ENCODE results near the gene TIMM10.

Gene TIMM10

DNA sequence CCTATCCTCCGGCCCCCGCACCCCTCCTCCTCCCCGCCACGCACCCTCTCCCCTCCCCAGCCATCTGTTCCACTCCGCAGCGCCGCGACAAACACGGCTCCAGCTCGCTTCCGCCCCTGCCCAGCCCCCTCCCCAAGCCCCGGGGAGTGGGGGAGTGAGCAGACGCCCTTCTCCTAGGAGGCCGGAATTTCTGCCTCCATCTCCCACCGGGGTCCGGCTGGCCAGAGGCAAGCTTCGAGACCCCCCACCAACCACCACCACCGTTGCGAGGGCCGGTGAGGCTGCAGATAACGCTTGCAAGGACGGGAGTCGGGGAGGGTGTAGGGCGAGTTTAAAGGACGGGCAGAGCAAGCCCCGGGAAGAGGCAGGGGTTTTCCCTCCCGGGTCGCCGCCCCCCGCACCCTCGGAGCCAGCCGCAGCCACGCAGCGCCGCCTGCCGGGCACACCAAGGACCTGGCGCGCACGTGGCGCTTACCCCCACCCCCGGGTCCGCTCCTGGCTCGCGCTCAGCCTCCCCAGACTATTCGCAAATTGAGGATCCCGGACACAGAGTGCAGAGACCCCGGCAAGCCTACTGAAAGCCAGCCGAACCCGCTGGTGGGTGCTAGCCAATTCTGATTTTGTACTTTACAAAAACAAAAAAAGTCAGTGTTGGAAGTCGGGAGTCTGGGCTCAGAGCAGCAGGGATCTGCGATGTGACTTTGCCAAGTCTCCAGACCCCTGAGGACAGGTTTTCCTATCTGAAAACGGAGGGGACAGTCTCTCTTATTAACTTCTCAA lies 47.6 kb downstream of the TIMM10 start:
- peak in 1 of 2 donors; percentile 43 for DNase-seq

DNA sequence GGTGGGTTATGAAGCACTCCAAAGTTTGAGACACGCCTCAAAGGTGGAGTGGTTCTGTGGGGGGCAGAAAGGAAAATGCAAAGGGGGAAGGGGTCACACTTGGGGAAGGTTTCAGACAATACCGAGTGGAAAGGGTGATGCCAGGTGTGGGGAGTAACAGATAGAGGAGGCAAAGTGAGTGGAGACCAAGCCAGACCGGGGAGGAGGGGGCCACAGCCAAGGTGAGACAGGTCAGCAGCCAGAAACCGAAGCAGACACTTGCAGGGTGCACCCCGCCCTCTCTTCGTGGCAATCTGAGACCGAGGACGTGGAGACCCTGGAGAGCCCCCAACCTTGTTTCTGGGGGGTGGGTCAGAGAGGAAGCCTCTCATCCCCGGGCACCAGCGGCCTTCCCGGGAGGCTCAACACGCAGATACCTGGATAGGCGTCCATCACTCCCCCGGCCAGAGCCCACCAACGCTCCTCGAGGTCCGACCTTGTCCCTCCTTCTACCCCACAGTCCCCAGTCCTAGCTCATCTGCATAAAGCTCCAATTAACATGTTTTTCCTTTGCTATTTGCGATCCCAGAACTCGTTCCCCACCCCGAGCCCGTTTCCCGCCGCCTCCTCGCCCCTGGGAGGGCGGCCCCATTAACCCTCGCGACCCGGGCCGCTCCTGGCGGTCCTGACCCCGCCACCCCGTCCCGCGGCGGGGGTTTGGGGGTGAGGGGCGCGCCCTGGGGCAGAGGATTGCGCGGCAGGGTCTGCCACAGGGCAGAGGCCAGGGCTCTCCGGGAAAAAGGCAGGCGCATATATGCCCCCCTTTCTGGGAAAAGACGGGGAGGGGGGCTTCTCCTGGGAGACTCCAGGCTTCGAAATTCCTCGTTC lies 48.4 kb downstream of the TIMM10 start:
- no peak for DNase-seq

DNA sequence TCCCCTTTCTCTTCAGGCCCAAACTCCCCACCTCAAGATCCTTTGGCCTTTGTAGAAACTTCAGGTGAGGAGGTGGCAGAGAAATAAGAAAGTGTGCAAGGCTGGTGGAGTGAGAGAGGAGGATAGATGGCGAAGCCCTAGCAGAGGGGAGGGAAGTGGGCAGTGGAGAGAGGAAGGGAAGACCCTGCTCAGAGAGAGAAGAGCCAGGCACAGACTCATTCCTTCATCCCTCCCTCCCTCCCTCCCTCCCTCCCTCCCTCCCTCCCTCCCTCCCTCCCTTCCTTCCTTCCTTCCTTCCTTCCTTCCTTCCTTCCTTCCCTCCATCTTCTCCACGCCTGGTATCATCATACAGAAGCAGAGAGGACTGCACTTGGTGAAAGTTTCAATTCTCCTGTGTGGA lies 49.2 kb downstream of the TIMM10 start:
- no peak for DNase-seq

DNA sequence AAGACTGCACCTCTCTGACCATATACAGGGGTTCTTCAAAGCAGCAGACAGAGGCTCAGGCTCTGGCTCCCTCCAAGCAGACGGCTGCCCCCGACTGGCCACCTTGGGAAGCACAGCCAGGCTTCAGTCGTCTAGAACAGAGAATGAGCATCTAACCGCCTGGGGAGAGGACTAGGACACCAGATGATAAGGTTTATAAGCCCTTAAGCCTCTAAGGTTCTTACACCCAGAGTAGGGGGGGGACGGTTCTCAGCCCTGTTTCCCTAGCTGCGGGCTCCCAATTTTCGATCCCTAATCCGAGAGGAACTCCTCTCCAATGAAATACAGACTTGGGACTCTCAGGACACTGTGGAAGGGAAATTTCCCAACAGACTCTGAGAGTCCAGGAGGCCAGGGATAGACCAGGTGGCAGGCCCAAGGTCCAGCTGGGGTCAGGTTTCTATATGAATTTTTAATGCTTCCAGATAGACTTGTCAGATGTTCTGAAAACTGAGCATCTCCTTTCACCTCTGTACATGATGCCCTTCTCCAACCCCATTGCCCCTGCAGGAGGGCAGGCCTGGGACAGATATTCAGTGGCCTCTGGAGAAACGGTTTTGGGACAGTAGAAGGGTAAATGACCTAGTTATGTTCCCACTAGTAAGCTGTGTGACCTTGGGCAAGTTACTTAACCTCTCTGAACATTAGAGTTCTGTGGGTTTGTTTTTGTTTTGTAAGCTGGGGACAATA lies 50.0 kb downstream of the TIMM10 start:
- peak; percentile 75 for DNase-seq

DNA sequence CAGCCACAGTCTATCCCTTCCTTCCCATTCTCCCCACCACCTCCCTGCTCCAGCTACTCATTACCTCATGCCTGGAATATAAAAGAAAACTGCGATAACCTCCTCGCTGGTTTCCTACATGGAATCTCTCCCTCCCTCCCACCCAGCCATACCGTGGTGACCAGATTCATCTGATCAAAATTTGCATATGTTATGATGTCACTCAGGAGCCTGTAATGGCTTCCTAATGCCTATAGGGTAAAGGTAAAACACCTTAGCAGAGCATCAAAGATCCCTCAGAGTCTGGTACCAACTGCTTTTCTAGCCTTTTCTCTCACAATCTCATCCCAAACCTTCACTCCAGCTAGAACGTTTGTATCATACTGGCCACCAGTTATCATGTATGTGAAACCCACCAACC lies 50.6 kb downstream of the TIMM10 start:
- no peak for DNase-seq

DNA sequence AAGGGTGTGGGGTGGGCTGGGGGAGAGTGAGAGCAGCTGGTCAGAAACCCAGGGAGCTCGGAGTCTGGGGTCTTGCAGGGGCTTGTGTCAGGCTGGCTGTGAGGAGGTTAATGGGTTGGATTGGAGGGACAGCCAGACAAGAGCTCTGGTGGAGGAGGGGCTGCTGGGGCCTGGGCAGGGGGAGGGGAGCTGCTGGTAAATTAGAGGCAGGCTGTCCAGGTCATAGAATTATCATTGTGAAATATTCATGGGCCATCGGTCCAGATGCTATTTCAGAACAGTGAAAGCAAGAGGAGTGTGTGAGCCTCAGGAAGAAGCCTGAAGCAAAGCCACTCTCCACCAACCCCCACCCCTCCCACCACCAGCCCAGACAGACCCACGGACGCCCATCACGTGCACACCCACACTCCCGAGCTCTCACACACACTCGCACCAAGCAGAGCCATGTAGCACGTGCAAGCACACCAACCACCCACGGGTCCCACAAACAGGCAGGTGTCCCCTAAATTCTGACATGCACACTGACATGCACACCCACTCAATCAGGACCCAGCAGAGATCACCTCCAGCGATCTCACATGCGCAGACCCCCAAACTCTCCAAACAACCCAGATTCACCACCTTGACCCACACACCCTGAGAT lies 51.4 kb downstream of the TIMM10 start:
- no peak for DNase-seq

Data from inflammatory macrophage (primary cell).